ENCODE data around the gene PRR4. TPM values are rescaled to one million over a fixed set of nuclear protein-coding genes. Genes with fewer than 3 reads are reported as not detected.

The PRR4 gene
- total RNA-seq, 1 experiment from 2014 or later: 4.3 TPM

DNA sequence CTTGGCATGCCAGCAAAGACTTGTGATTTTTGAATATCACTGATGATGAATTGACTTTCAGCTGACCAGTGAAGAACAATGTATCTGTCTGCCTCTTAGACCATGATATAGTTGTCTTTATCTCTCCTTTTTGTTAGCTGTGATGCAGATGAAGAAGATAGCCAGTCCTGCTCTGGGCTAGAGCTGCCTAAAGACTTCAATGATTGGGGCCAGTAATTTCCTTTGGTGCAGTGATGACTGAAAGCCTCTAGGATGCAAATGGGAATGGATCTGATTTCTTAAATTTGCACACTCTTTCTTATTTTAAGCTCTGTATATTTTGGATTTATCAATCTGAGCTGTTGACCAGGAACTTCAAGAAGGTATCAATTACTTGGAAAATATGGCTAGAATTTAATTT, 39.2 kb downstream of the PRR4 start, which contains the start of gene TAS2R9:
Gene TAS2R9, minus strand, starts transcription at position 101 of the 400 bp plus-strand sequence. Its CDS starts 93 bp downstream, at position 8.
- Histone ChIP-seq H2BK12ac (ENCODE audit: insufficient read length, low read depth, low read length) (no peak within 1 kb of the TSS), H3K14ac (ENCODE audit: insufficient read depth, low read length) (no peak within 1 kb of the TSS), H3K18ac (ENCODE audit: insufficient read length, low read depth, low read length) (no peak within 1 kb of the TSS), H2AFZ (ENCODE audit: low read length) (no peak within 1 kb of the TSS), H4K20me1 (ENCODE audit: control insufficient read depth, insufficient read depth, insufficient read length) (no peaks in the 10 kb centered on the region), H2BK15ac (ENCODE audit: low read depth, low read length) (no peak within 1 kb of the TSS), H3K23ac (ENCODE audit: insufficient read length, low read depth, low read length) (no peak within 1 kb of the TSS), H3K27ac (ENCODE audit: insufficient read length, low read depth, low read length) (no peak within 1 kb of the TSS), H3K4me2 (ENCODE audit: insufficient read depth, insufficient read length, low read length) (no peak within 1 kb of the TSS), H3K79me2 (ENCODE audit: insufficient read depth, low read length) (no peaks in the 10 kb centered on the region), H4K5ac (ENCODE audit: insufficient read length, low read depth, low read length) (no peak within 1 kb of the TSS), H2AK5ac (ENCODE audit: insufficient read length, low read length) (no peak within 1 kb of the TSS), H4K91ac (ENCODE audit: insufficient read length, low read depth, low read length) (no peak within 1 kb of the TSS), H3K79me1 (ENCODE audit: insufficient read depth, low read depth, low read length, poor library complexity, severe bottlenecking) (no peaks in the 10 kb centered on the region), H3K56ac (ENCODE audit: insufficient read length, low read depth, low read length) (no peak within 1 kb of the TSS), H3K9ac (ENCODE audit: extremely low read depth, insufficient read length, low read length) (no peak within 1 kb of the TSS), H3K23me2 (ENCODE audit: insufficient read length, low read depth, low read length, poor library complexity, severe bottlenecking) (no peaks in the 10 kb centered on the region), H2BK5ac (ENCODE audit: insufficient read length, low read length) (no peak within 1 kb of the TSS), H3K4ac (ENCODE audit: low read depth, low read length) (no peak within 1 kb of the TSS), H3K27me3 (ENCODE audit: insufficient read depth, low read length) (no peaks in the 10 kb centered on the region), H4K8ac (replicated peaks; ENCODE audit: insufficient read length, low read depth, low read length) (no peak within 1 kb of the TSS), H3T11ph (ENCODE audit: low read length) (no peak within 1 kb of the TSS), H2BK20ac (ENCODE audit: low read depth, low read length, poor library complexity, severe bottlenecking) (no peak within 1 kb of the TSS), H3K9me3 (ENCODE audit: control insufficient read depth, low read depth, low read length) (no peaks in the 10 kb centered on the region), H3K4me1 (ENCODE audit: insufficient read depth, low read length) (no peaks in the 10 kb centered on the region), H2BK120ac (ENCODE audit: low read depth, low read length, poor library complexity, severe bottlenecking) (no peak within 1 kb of the TSS)
- TF ChIP-seq, protein P1, sequence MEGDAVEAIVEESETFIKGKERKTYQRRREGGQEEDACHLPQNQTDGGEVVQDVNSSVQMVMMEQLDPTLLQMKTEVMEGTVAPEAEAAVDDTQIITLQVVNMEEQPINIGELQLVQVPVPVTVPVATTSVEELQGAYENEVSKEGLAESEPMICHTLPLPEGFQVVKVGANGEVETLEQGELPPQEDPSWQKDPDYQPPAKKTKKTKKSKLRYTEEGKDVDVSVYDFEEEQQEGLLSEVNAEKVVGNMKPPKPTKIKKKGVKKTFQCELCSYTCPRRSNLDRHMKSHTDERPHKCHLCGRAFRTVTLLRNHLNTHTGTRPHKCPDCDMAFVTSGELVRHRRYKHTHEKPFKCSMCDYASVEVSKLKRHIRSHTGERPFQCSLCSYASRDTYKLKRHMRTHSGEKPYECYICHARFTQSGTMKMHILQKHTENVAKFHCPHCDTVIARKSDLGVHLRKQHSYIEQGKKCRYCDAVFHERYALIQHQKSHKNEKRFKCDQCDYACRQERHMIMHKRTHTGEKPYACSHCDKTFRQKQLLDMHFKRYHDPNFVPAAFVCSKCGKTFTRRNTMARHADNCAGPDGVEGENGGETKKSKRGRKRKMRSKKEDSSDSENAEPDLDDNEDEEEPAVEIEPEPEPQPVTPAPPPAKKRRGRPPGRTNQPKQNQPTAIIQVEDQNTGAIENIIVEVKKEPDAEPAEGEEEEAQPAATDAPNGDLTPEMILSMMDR (conservative IDR thresholded peaks at IDR 0.05): no peak
- Mint-ChIP-seq H3K4me3 (no peak within 1 kb of the TSS), H3K4me1 (peaks cover 10 to 18% of the 10 kb centered on the region in 2 experiments), H3K9me3 (no peaks in the 10 kb centered on the region), H3K27ac (no peak within 1 kb of the TSS), H3K36me3 (ENCODE audit: insufficient read depth in 1 of 3, low read depth in 3 of 3) (no peaks in the 10 kb centered on the region), H3K27me3 (ENCODE audit: low read depth) (no peaks in the 10 kb centered on the region)
- no peak for DNase-seq

All from H9 (cell line).